CD4-positive, alpha-beta T cell treated with Interleukin-1 beta for 1 hour (primary cell): Measurements from ENCODE around the gene CAB39L.

Source experiments
- DNase-seq, 2 donors: peaks; one replicate each; pipeline ENCODE4 v3.0.0-alpha.2; 2020 to 2022

CAB39L gene

DNA sequence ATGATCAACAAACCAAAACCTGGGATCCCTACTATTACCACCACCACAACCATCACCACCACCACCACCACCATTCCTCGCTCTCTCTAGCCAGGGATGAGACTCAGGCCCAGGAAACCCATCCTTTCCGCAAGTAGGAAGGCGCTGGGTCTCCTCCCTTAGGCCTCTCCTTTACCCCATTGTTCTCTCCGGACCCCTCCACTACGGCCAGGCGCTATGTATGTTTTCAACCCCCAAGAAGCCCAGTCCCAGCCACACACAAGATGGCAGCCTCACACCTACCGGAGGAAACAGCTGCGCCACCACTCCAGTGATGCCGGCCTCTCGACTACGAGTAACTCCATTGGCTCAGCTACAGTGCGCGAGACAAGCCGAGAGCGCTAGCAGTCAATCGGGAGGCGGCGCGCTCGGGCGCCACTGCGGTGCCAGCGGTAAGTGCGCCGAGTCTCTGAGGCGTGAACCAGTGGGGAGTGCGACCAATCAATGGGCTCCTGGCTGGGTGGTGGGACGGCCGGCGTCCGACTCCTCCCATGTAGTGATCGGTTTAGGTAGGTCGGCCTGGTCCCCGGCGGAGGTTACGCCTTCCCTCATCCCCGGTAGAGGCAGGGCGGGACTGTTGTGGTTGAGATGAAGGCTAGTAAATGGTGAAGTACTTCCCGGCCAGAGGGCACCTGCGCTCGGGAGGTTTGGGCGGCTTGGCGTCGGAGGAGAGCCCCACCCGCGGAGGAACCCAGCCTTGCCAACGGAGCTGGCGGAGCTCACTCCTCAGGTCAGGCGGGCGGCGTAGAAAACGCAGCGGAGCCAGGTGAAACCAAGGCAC is at the start of gene CAB39L, which contains the start of gene SETDB2:
Gene CAB39L (minus strand): TSS at position 361 of the 820 bp plus-strand sequence. CDS start 61,154 bp downstream, outside the sequence.
Gene SETDB2 (plus strand): TSS at position 571 of the 820 bp plus-strand sequence. CDS start 7,620 bp downstream, outside the sequence.
- DNase-seq = peak; percentile 99

DNA sequence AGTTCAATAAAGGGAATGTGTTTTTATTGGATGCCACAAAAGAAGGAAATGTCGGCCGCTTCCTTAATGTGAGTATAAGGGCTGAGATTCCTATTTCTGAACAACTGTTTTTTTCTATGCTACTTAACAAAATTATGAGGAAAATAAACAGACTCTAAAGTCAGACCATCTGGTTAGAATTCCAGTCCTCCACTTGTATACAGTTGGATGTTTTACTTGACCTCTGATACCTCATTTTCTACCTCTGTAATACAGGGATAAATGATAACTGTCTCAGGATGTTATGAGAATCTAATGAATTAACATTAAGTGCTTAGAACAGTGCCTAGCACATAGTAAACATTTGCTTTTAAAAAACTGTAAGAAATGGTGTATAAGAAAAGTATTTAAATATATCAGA is 44.7 kb upstream of the CAB39L start:
- no peak for DNase-seq

DNA sequence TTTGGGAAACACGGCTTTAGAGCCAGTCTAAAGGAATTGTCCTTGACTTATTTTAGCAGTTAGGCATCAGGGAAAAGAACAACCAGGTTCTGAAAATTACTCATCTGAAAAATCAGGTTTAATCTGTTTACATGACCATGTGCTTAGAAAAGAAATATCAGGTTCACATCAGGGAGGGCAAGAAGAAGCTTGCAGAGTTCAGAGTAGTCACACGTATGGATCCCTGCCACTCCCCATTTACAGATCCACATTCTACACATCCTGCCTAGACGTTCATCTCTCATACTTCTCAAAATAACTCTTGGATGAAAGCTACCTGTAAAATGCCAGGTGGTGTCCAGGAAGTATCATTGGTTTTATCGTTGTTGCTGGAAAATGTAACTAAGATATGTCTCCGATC is 37.9 kb upstream of the CAB39L start:
- DNase-seq = no peak

DNA sequence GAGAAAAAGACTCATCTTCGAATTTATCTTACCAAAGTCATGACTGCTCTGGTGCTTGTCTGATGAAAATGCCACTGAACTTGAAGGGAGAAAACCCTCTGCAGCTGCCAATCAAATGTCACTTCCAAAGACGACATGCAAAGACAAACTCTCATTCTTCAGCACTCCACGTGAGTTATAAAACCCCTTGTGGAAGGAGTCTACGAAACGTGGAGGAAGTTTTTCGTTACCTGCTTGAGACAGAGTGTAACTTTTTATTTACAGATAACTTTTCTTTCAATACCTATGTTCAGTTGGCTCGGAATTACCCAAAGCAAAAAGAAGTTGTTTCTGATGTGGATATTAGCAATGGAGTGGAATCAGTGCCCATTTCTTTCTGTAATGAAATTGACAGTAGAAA is 32.7 kb upstream of the CAB39L start:
- no peak for DNase-seq

DNA sequence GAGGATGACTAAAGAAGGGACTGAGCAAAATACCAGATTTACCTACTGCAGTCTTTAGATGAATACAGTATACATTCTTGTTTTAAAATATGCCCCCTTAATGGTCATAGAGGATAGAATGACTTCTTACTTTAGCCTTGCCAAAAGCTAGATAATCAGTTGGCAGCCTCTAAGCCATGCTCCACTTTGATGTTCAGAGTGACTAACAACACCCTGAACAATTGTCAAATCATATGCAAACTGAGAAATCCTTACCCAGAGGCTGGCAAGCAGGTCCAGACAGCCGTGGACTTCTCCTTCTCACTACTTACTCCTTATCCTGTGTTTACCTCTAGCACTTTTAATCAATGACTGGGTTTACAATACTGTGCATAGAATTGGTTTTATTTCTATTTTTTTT is 28.3 kb upstream of the CAB39L start:
- no peak for DNase-seq

DNA sequence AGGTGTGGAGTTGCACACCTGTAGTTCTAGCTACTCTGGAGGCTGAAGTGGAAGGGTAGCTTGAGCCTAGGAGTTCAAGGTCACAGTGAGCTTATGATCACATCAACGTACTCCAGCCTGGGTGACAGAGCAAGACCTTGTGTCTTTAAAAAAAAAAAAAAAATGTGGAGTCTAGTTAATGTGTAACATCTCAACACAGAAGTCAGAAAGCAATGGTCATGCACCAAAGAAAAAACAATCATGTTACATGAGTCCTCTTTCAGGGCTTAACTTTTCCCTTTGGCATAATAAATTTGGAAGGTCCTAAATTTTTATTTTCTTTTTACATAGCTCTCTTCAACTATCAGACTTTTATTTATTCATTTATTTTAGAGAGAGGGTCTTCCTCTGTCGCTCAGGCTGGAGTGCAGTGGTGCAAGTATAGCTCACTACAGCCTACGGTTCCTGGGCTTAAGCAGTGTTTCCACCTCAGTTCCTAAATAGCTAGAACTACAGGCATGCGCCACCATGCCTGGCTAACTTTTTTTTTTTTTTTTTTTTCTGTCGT is 22.5 kb upstream of the CAB39L start:
- no peak for DNase-seq

DNA sequence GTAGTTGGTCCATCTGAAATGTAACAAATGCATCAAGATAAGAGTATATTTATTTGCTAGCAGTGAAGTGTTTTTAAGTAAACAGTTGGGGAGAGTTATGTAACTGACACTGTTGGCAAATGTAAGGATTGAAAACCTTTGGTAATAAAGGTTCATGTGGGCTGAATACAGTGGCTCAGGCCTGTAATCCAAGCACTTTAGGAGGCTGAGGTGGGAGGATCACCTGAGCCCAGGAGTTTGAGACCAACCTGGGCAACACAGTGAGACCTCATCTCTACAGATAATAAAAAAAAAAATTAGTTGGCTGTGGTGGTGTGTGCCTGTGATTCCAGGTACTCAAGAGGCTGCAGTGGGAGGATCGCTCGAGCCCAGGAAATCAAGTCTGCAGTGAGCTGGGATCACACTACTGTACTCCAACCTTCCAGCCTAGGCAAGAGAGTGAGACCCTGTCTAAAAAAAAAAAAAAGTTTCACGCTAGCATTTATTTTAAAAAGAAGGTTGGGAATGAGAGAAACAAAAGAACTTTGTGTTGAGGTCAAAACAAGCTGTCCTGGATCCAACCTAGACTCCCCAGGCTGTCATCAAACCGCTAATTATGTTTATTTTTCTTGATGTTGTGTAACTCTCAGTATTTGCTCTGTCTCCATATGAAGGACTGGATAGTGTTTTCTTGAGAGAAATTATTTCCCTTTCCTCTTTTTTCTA is 20.9 kb upstream of the CAB39L start:
- DNase-seq = no peak

DNA sequence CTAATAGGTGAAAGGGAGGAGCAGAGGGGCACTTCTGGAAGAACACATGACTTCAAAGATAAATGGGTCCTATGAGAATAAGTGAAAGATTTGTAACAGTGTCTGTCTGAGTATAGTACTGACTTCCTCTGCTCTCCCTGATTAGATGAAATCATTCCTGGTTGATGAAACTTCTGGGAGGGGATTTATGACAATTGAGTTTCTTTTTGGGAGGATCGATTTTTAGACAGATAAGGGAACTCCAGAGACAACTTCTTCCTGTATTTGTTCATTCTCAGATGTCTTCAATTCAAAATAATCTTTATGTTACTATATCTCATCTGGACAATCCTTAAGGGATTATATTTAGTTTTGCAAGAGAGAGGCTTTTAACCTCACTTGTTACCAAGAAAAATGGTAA is 20.2 kb upstream of the CAB39L start:
- DNase-seq = no peak

DNA sequence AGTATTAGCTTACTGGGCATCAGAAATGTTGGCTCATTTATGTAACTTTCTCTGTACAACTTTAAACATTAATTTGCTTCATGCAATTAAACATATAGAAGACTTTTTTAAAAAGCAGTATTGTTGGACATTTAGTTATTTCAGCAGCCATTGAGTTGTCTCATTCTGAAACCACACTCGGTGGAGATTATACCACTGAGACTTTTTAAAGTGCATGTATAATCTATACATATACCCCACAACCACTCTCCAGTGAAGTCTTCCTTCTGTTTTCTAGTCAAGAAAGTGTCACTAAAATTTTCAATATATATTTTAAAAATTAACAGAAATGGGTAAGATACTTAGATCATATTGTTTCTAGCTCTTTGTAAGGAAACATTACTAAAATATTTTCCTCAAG is 15.7 kb upstream of the CAB39L start:
- no peak for DNase-seq

DNA sequence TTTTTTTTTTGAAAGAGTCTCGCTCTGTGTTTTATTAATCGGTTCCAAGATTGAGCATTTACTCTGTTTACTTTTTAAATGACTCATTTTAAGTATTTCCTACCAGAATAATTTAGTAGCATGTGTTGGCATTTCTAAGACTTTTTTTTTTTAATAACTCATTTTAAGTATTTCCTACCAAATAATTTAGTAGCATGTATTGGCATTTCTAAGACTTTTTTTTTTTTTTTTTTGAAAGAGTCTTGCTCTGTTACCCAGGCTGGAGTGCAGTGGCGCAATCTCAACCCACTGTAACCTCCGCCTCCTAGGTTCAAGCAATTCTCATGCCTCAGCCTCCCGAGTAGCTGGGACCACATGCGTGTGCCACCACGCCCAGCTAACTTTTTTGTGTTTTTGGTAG is 13.4 kb upstream of the CAB39L start:
- no peak for DNase-seq

DNA sequence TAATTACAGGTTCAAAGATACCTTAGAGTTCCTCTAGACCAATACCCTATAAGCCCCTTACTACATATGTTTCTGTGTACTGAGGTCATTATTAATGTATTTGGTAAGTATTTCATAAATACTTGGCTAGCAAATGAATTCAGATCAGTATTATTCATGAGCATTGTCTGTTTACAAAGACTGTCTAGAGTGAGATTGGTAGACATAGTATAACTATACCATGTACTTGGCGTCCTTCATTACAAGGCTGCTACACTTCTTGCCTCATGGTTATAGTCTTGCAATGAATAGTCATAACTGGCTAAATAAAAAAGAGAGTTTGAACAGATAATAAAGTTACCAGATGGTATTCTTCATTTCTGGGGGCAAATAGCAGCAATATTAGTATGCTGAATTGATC is 12.3 kb upstream of the CAB39L start:
- DNase-seq = no peak

DNA sequence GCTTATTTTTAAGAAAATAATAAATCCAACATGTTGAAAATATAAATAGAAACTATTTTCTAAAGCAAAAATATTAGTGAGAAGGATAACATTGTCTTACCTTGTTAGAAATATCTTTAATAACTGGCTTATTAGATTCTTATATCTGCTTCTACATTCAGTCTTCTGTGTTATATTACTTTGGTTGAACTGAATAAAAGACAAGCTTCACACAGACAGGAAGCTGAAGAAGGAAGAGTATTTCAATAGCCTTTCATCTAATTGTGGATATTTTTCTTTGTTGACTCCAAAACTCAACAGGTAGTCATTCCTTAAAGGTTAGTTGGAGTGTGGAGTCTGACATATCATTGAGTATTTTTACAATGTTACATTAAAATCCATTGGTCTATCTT is 11.1 kb upstream of the CAB39L start:
- no peak for DNase-seq

DNA sequence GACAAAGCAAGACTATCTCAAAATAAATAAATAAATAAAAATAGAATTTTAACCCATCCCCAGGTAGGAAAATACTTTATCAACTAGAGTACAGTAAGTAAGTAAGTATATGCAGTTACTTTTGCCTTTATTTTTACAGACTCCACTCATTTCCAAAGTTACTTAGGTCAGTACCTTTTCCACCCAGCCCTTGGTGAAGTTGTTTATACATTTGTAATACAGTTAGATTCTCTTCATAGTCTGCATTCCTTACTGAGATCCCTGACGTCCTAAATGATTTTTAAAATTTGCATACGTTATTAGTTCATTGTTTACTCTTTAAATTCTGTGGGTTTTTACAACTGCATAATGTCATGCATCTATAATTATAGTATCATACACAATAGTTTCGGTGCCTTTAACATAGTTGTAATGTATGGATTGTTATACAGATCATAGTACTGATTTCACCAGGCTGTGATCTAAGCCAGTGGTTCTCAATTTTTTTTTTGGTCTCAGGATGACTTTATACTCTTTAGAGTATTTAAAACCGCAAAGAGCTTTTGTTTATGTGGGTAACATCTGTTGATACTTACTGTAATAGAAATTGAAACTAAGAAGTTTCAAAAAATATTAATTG is 10.6 kb upstream of the CAB39L start:
- DNase-seq = peak in 1 of 2 donors; percentile 23

DNA sequence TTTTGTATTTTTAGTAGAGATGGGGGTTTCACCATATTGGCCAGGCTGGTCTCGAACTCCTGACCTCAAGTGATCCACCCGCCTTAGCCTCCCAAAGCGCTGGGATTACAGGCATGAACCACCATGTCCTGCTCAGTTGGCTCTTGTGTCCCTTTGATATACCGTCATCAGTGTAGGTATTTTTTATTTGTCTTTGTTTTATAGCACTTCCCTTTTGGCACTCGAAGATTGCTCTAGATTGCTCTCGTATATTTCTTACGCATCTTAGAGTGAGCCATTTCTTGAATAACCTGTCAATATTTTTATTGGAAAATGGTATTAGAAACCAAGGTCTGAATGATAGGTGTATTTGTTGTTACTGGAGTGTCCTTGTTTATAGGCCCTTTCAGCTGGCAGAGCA is 9.6 kb upstream of the CAB39L start:
- no peak for DNase-seq

DNA sequence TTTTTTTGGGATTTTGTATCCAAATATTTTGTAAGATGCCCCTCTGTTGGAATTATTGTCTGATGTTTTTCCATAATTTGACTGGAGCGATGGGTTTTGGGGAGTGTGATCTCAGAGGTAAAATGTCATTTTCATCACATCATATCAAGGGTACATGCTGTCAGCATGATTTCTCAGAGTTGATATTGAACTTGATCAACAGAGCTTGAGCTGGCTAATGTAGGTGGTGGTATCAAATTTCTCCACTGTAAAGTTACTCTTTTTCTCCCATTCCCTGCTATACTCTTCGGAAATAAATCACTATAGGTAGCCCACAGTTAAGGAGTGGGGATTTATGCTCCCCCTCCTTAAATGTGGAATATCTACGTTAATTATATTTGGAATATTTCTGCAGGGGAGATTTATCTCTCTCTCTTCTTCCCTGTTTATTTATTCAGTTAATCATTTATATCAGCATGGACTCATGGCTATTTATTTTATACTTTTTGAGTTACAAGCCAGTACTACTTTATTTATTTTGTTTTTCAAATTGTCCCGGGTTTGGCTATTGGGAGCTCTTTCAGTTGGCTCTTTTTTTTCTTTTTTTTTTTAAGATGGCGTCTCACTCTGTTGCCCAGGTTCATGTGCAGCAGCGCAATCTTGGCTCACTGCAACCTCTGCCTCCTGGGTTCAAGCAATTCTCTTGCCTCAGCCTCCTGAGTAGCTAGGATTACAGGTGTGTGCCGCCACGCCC is 9.0 kb upstream of the CAB39L start:
- DNase-seq = no peak

DNA sequence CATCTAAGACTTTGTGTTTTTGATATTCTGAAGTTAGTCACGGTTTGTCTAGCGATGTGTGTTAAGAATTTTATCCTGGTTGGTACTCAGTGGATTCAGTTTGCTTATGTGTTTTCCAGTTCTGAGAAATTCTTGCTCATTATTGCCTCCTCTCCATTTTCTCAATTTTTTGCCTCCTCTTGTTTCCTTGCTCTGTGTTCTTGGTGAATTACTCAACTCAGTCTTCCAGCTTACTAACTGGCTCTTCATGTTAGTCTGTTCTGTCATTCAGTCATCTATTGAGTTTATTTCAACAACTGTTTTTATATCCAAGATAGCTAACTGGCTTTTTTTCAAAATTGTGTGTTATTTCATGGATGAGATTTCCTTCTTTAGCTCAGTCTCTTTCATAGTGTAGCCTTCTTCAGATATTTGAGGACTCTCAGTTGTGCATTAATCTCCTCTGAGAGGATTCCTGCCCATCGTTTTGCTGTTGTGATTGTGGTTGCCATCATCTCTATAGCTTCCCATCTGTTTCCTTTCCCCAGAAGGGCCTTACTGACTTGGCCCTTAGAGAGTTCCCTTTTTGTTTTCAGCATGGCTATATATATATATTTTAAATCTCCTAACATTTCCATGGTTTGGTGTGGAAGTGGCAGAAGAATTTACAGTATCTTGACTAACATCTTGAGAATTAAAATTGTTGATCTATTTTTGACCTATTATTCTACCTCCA is 6.4 kb upstream of the CAB39L start:
- DNase-seq = no peak

DNA sequence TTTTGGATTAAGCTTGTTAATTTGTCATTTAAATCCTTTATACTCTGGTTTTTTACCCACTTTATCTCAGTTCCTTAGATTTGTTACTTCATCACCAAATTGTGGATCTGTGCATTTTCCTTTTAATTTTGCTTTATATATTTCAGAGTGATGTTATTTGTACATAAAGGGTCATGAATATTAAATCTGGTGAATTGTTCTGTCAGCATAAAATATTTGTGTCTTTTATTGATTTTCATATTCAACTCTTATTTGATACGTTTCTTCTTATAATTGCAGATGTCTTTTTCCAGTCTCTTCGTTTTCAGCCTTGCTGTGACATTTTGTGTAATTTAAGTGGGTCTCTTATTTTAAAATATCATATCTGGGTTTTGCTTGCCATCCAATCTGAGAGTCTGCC is 4.9 kb upstream of the CAB39L start:
- DNase-seq = no peak

DNA sequence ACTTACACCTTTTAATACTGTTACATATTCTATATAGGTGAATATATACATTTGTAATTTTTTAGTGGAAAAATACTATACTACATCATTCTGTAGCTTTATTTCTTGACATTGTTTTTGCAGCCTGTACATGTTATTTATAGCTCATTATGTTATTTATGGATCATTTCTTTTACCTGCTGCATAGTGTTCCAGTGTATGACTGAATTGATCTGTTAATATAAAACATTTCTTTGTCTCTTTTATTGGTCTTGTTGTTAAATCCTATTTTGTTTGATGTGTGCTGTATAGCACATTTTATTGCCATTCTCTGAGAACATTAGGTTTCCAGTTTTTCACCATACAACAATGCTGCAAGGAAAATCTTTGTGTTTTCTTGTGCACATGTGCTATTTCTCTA is 2.6 kb upstream of the CAB39L start:
- no peak for DNase-seq

DNA sequence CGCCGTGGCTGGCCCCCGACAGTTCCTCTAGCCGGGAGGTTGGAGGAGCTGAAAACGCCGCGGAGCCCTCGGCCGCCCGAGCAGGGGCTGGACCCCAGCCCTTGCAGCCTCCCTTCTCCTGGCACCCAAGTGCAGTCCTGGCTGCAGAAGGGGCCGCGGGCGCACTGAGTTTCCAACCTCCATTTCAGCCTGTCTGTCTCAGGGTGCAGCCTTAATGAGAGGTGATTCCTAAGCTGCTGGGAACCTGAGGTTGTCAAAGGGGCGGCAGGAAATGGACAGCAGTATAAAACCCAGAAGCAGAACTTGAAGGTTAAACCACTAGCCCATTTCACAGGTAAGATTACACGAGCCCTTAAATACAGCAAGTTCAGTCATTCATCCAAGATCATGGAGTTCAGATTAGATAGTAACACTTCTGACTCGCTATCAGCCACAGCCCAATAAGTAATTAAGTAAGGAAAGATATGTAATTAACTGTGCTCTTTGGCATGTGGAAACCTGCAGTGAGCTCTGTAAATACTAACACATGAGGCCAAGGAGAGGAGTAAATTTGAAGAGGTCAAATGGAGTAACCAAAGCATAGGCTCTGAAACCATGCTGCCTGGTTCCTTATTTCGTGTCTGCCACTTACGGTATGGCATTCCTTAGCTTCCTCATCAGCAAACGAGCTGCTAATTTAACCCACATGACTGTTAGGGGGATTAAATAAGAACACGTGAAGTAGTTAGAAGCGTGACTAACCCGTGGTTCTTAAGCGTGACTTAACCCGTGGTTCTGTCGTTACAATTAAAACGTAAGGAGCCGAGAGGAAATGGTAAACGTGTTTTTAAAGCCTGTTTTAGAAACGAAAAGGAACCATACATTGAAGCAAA is 896 bp upstream of the CAB39L start:
- peak; percentile 56 to 64 for DNase-seq

DNA sequence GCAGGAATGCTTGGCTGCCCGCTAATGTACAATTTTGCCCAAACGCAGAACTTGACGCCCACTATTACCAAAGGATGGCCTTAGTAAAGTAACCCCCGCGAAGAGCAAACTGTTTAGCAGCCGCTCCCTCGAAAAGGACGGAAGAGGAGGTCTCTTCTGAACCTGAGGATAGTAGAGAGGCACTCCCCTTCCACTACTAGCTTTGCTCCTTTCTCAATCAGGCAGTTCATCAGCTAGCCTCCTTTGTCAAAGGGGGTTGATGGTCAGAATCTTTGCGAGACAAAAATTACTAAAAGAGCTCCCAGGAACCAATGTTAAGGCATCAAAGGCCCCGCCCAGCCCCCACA is 534 bp downstream of the CAB39L start:
- DNase-seq = no peak

DNA sequence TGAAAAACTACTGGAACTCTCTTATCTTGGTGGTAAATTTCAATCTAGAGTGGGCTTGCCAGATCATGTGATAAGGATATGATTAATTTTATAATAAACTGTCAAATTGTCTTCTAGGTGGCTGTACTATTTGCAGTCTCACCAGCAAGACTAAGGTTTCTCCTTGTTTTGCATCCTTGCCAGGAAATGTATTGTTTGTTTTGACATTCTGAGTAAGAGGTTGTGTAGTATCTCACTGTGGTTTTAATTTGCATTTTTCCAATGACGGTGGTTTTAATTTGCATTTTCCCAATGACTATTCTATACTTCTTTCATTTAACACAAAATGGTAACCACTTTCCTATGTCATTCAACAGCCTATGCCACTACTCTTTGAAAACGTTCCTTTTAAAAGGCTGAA is 2.0 kb downstream of the CAB39L start:
- no peak for DNase-seq
